Esophagus squamous epithelium (tissue), 5 donors: ENCODE measurements around the gene NXF1. TPM values are rescaled to one million over a fixed set of nuclear protein-coding genes. Genes with fewer than 3 reads are reported as not detected.
A peak's percentile ranks its signal among the peaks of the same experiment; 100 is the strongest.

Experiments used
- DNase-seq: peaks from one replicate; lab custom pipeline; 2025; lab: John Stamatoyannopoulos, UW
- H3K27ac ChIP-seq, 4 donors: fragments of 200-600 bp; sonication (generic); one replicate each; pipeline ENCODE4 v1.5.1; 2016 to 2019; ENCODE audit warnings: mild to moderate bottlenecking in 1 of 4
- H3K27me3 ChIP-seq, 4 donors: fragments of 200-600 bp; sonication (generic); 1 replicate in 3 of 4; 2 replicates in 1 of 4; pipeline versions ENCODE4 v1.5.1 to v1.6.0; 2017 to 2021; ENCODE audit warnings: antibody characterized with exemption in 1 of 4
- H3K36me3 ChIP-seq, 3 donors: fragments of 200-600 bp; sonication (generic); one replicate each; pipeline ENCODE4 v1.5.1; 2016 to 2019
- H3K4me1 ChIP-seq, 3 donors: fragments of 200-600 bp; sonication (generic); one replicate each; pipeline ENCODE4 v1.5.1; 2017 to 2019
- H3K4me3 ChIP-seq, 4 donors: fragments of 200-600 bp; sonication (generic); 1 replicate in 3 of 4; 2 replicates in 1 of 4; pipeline ENCODE4 v1.5.1; 2016 to 2019; ENCODE audit warnings: mild to moderate bottlenecking in 2 of 4, moderate library complexity in 1 of 4
- H3K9me3 ChIP-seq, 3 donors: fragments of 200-600 bp; sonication (generic); one replicate each; pipeline ENCODE4 v1.5.1; 2016 to 2019
- POLR2A ChIP-seq, 4 donors: fragments of 450-650 bp; IDR thresholded peaks; one replicate each; pipeline ENCODE4 v1.6.1; 2017; ENCODE audit warnings: antibody characterized with exemption in 4 of 4, mild to moderate bottlenecking in 4 of 4, moderate library complexity in 3 of 4
- WGBS, 2 donors: methylation state at CpG; one replicate each; pipeline ENCODE4 v1.1.5; 2018; 5-methylcytosine and 5-hydroxymethylcytosine counted together
- intact Hi-C: fragments of 100-400 bp; cut with DNase I; formaldehyde crosslinking; loops from one replicate; pipeline ENCODE4 v1.15.0; 2022
- total RNA-seq, 4 donors: library from RNA; depleted of rRNA; stranded (reverse); fragments of >200 nt; gene quantifications; one replicate each; pipeline ENCODE4 v1.1.0, GENCODE V29; 2016
- TF ChIP-seq, protein P1 (sequence below), 6 experiments: fragments of 450-650 bp in 4 of 6; fragments of 200-600 bp in 2 of 6; sonication (generic) in 2 of 6; IDR thresholded peaks; one replicate each; pipeline ENCODE4 v1.5.1; 2016 to 2019; ENCODE audit warnings: antibody characterized with exemption in 6 of 6, mild to moderate bottlenecking in 4 of 6, moderate library complexity in 4 of 6
- donor health status: DM: yes; HTN: yes; CAD: no.

Gene NXF1
- total RNA-seq, 4 donors from 2014 or later, result 38.1 to 62.4 (median 44.4) TPM

DNA sequence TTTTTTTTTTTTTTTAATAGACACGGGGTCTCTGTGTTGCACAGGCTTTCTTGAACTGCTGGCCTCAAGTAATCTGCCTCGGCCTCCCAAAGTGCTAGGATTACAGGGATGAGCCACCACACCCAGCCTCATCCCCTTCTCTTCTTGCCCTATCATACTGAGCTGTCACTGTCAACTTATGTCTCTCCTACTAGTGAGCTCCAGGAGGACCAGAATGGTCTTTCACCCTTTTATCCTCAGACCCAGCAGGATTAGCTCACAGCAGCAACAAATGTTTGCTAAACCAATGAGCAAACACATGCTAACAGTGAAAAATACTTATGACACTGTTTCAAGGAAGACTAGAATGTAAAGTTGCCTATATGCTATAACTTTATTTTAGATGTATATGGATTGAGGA lies 6.4 kb upstream of the NXF1 start:
- Histone ChIP-seq H3K36me3 (peaks cover 0 to 46% (median 3%) of the 10 kb centered on the region in 3 donors), H3K4me1 (peaks cover 0 to 7% (median 5%) of the 10 kb centered on the region in 3 donors), H3K27ac (no peak overlapping the region), H3K4me3 (no peak overlapping the region), H3K27me3 (no peaks in the 10 kb centered on the region), H3K9me3 (no peaks in the 10 kb centered on the region)
- intact Hi-C loops, result no loop called here
- TF ChIP-seq, protein P1, sequence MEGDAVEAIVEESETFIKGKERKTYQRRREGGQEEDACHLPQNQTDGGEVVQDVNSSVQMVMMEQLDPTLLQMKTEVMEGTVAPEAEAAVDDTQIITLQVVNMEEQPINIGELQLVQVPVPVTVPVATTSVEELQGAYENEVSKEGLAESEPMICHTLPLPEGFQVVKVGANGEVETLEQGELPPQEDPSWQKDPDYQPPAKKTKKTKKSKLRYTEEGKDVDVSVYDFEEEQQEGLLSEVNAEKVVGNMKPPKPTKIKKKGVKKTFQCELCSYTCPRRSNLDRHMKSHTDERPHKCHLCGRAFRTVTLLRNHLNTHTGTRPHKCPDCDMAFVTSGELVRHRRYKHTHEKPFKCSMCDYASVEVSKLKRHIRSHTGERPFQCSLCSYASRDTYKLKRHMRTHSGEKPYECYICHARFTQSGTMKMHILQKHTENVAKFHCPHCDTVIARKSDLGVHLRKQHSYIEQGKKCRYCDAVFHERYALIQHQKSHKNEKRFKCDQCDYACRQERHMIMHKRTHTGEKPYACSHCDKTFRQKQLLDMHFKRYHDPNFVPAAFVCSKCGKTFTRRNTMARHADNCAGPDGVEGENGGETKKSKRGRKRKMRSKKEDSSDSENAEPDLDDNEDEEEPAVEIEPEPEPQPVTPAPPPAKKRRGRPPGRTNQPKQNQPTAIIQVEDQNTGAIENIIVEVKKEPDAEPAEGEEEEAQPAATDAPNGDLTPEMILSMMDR (IDR thresholded peaks at IDR 0.05), result no peak
- no peak for TF ChIP-seq POLR2A (IDR thresholded peaks at IDR 0.05)
- no peak for DNase-seq
- 67 to 69% methylated on average over 2 of the region's 2 CpGs for WGBS, 2 donors

DNA sequence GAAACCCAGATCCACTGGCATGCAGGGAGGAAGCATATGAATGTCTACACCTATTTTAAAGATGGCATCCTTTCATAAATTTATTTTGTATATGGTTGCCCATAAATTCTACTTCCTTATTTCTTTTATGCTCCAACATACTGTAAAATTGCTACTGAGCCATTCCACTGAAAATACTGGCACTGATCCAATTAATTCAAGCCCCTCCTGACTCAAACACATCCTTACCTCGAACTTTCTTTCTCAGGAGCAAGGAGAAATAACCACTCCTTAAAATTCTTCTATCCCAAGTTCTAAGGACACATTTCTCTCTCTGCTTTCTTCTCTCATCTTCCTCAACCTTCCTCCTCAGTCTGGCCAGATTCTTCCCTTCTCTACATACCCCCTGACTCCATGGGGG lies 5.5 kb upstream of the NXF1 start:
- no peaks in the 10 kb centered on the region for H3K9me3 ChIP-seq
- WGBS, 2 donors, result 28 to 33% methylated on average over 1 of the region's 1 CpG
- H3K27me3 ChIP-seq, result no peaks in the 10 kb centered on the region
- TF ChIP-seq, protein P1 (IDR thresholded peaks at IDR 0.05), result no peak
- TF ChIP-seq POLR2A (IDR thresholded peaks at IDR 0.05), result no peak
- peaks cover 9 to 16% (median 13%) of the 10 kb centered on the region in 3 donors for H3K4me1 ChIP-seq
- no peak overlapping the region for H3K27ac ChIP-seq
- H3K36me3 ChIP-seq, result peaks cover 0 to 37% (median 3%) of the 10 kb centered on the region in 3 donors
- DNase-seq, result no peak
- H3K4me3 ChIP-seq, result no peak overlapping the region
- intact Hi-C loops, result no loop called here

DNA sequence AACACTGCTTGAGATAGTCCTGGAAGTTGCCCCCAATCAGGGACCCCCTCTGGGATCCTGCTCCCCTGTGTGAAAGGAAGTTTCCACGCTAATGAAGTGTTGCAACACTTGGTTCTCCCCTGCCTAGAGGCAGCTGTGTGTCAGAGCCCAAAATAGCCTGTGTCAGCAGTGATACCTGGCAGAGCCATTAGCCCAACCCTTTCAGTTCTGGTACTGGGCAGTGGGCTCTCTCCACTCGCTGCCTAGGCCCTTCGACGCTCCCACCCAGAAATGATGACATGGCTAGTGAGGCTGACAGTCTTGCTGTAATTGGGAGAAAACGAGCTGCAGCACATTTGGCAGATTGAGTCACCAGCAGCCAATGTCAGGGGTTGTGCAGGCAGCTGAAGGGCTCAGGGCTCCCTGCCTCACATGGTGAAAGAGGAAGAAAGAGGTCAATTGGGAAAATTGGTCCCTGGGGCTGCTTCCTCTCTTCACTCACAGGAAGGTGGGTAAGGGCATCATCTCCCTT lies 1.4 kb upstream of the NXF1 start:
- Histone ChIP-seq H3K36me3 (peaks cover 9 to 31% (median 15%) of the 10 kb centered on the region in 3 donors), H3K4me3 (peak overlapping the region in 1 of 4 donors; percentile 89), H3K4me1 (peaks cover 12 to 38% (median 26%) of the 10 kb centered on the region in 3 donors), H3K9me3 (no peaks in the 10 kb centered on the region), H3K27me3 (no peaks in the 10 kb centered on the region), H3K27ac (peak overlapping the region; percentile 89 to 96 (median 96))
- WGBS, 2 donors, result 76% methylated on average over 3 of the region's 5 CpGs; no CpG with 5 or more reads in 1 of the 2 donors
- no peak for DNase-seq
- TF ChIP-seq, protein P1 (IDR thresholded peaks at IDR 0.05), result no peak
- peak in 1 of 4 donors; percentile 23 for TF ChIP-seq POLR2A (IDR thresholded peaks at IDR 0.05)
- intact Hi-C loops, result no loop called here

DNA sequence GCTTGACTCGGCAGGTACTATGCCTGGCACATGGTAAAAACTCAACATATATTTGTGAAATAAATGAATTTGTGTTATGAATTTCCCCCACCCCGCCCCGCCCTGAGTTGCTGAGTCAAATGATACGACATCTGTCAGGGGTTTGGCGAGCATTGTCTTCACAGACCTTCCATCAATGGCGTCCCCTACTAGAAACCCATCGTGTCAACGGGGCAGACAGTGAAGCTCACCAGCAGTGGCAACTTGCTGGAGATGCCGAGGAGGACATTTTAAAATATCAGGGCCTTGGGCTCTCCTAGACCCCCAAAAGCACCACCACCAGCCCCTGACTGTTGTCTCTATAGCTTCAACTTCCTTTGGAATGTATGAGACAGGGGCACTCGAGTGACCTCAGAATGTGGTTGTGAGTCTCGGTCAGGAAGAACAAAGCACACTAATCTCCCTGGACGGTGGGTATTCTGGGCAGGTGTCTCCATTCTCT lies 761 bp upstream of the NXF1 start:
- TF ChIP-seq, protein P1 (IDR thresholded peaks at IDR 0.05), result no peak
- TF ChIP-seq POLR2A (IDR thresholded peaks at IDR 0.05), result no peak
- no peaks in the 10 kb centered on the region for H3K27me3 ChIP-seq
- intact Hi-C loops, result no loop called here
- WGBS, 2 donors, result 11 to 28% methylated on average over 5 to 9 of the region's 12 CpGs
- H3K9me3 ChIP-seq, result no peaks in the 10 kb centered on the region
- H3K27ac ChIP-seq, result peak overlapping the region; percentile 89 to 96 (median 96)
- no peak for DNase-seq
- peaks cover 15 to 37% (median 21%) of the 10 kb centered on the region in 3 donors for H3K36me3 ChIP-seq
- H3K4me3 ChIP-seq, result peak overlapping the region; percentile 78 to 100 (median 90)
- H3K4me1 ChIP-seq, result peaks cover 12 to 38% (median 26%) of the 10 kb centered on the region in 3 donors

DNA sequence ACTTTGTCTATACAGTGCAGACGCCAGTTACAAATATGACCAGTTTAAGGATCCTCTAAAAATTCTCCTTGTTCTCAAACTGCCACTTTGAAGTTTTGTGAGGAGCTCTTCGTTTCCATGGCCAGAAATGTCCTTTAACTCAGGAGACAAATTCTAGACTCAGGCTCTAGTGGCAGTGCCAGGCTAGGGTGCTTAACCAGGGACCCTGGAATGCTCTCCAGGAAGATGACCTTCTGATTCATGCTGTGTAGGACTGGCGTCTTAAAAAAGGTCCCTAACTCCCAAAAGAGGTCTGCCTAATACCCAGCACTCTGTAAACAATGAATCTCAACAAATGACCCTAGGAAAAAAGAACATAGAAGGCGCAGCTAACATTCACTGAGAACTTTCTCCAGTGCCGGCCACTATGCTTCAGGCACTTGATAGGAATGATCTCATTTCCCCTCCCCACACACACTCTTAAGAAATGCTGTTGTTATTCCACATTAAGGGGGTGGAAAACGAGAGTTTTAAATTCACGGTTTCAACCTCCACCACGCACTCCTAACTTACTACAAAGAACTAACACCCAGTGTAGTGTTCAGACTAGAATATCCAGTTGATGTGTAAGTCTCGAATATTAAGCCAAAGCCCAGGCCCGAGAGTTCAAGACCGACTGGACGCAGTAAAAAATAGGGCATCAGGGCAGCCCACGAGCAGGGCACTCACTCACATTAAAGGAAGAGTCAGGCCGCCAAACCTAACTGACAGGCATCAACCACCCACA lies 747 bp downstream of the NXF1 start:
- peaks cover 28 to 53% (median 35%) of the 10 kb centered on the region in 3 donors for H3K36me3 ChIP-seq

More for the DNA sequence above, 747 bp downstream of the NXF1 start:
- no peak for DNase-seq
- H3K9me3 ChIP-seq, result no peaks in the 10 kb centered on the region
- H3K4me3 ChIP-seq, result peak overlapping the region; percentile 78 to 100 (median 90)
- peaks cover 12 to 38% (median 26%) of the 10 kb centered on the region in 3 donors for H3K4me1 ChIP-seq
- intact Hi-C loops, result no loop called here
- H3K27ac ChIP-seq, result peak overlapping the region; percentile 89 to 96 (median 96)
- TF ChIP-seq POLR2A (IDR thresholded peaks at IDR 0.05), result no peak
- TF ChIP-seq, protein P1 (IDR thresholded peaks at IDR 0.05), result no peak
- WGBS, 2 donors, result 0 to 5% methylated on average over 13 to 14 of the region's 14 CpGs
- H3K27me3 ChIP-seq, result no peaks in the 10 kb centered on the region
